Measurements from ENCODE around the gene TP53I11.

The TP53I11 gene

GRCh38 chr11:44950625-44951476 is at the start of gene TP53I11:
TSS of gene TP53I11 (minus strand) at chr11:44950883. CDS start at chr11:44938335, 12,548 bp downstream.
- DNase-seq = peak; percentile 82

GRCh38 chr11:44999068-44999467 is 48.4 kb upstream of the TP53I11 start:
- no peak for DNase-seq

GRCh38 chr11:44998051-44998450 is 47.4 kb upstream of the TP53I11 start:
- DNase-seq = no peak

- no peak for DNase-seq
Observed at GRCh38 chr11:44997566-44997965, 46.9 kb upstream of the TP53I11 start.

- no peak for DNase-seq
Observed at GRCh38 chr11:44994753-44995152, 44.1 kb upstream of the TP53I11 start.

- DNase-seq = no peak
Observed at GRCh38 chr11:44993971-44994704, 43.5 kb upstream of the TP53I11 start.

- no peak for DNase-seq
Observed at GRCh38 chr11:44992774-44993173, 42.1 kb upstream of the TP53I11 start.

- no peak for DNase-seq
Observed at GRCh38 chr11:44992181-44992582, 41.5 kb upstream of the TP53I11 start.

GRCh38 chr11:44990665-44991064 is 40.0 kb upstream of the TP53I11 start:
- no peak for DNase-seq

- DNase-seq = no peak
Observed at GRCh38 chr11:44989831-44990566, 39.3 kb upstream of the TP53I11 start.

GRCh38 chr11:44988981-44989635 is 38.4 kb upstream of the TP53I11 start:
- DNase-seq = no peak

GRCh38 chr11:44988111-44988510 is 37.4 kb upstream of the TP53I11 start:
- DNase-seq = no peak

GRCh38 chr11:44987506-44987905 is 36.8 kb upstream of the TP53I11 start:
- DNase-seq = no peak

GRCh38 chr11:44986315-44986714 is 35.6 kb upstream of the TP53I11 start:
- no peak for DNase-seq

GRCh38 chr11:44985721-44986120 is 35.0 kb upstream of the TP53I11 start:
- DNase-seq = no peak

- DNase-seq = no peak
Observed at GRCh38 chr11:44983786-44984185, 33.1 kb upstream of the TP53I11 start.

- no peak for DNase-seq
Observed at GRCh38 chr11:44982496-44983062, 31.9 kb upstream of the TP53I11 start.

- DNase-seq = no peak
Observed at GRCh38 chr11:44980533-44981427, 30.1 kb upstream of the TP53I11 start.

GRCh38 chr11:44979543-44980399 is 29.1 kb upstream of the TP53I11 start:
- DNase-seq = no peak

- DNase-seq = no peak
Observed at GRCh38 chr11:44978961-44979331, 28.3 kb upstream of the TP53I11 start.

Data from retina (tissue), 1 donor.